Right atrium auricular region (tissue), 2 donors: ENCODE data around the gene CD101. TPM values are rescaled to one million over a fixed set of nuclear protein-coding genes. Genes with fewer than 3 reads are reported as not detected.
A peak's percentile ranks its signal among the peaks of the same experiment; 100 is the strongest.

ENCODE experiments used
- DNase-seq: peaks from one replicate; pipeline ENCODE4 v3.0.0-alpha.2; 2019; ENCODE audit warnings: low spot score
- H3K27ac ChIP-seq, 2 donors: fragments of 200-600 bp; sonication (generic); 1 replicate in 1 of 2; 2 replicates in 1 of 2; pipeline ENCODE4 v1.5.1; 2016 to 2019
- H3K27me3 ChIP-seq, 2 donors: fragments of 200-600 bp; sonication (generic); one replicate each; pipeline versions ENCODE4 v1.5.1 to v1.6.0; 2017 to 2019
- H3K36me3 ChIP-seq: fragments of 200-600 bp; sonication (generic); one replicate; pipeline ENCODE4 v1.5.1; 2016
- H3K4me1 ChIP-seq, 2 donors: fragments of 200-600 bp; sonication (generic); one replicate each; pipeline versions ENCODE4 v1.5.1 to v1.6.0; 2017 to 2019
- H3K4me3 ChIP-seq, 2 donors: fragments of 200-600 bp; sonication (generic); 1 replicate in 1 of 2; 2 replicates in 1 of 2; pipeline ENCODE4 v1.5.1; 2017 to 2019; ENCODE audit warnings: mild to moderate bottlenecking in 1 of 2, moderate library complexity in 1 of 2
- H3K9me3 ChIP-seq, 2 donors: fragments of 200-600 bp; sonication (generic); one replicate each; pipeline ENCODE4 v1.5.1; 2019
- total RNA-seq, 2 donors: library from RNA; depleted of rRNA; stranded (reverse); fragments of >200 nt; gene quantifications; one replicate each; pipeline ENCODE4 v1.1.0, GENCODE V29; 2016
- TF ChIP-seq, protein P1 (sequence below), 2 donors: fragments of 200-600 bp; sonication (generic); IDR thresholded peaks; one replicate each; pipeline ENCODE4 v1.5.1; 2019; ENCODE audit warnings: antibody characterized with exemption in 2 of 2

CD101 gene
- total RNA-seq, 2 donors from 2014 or later = 0.11 to 1.3 TPM

DNA sequence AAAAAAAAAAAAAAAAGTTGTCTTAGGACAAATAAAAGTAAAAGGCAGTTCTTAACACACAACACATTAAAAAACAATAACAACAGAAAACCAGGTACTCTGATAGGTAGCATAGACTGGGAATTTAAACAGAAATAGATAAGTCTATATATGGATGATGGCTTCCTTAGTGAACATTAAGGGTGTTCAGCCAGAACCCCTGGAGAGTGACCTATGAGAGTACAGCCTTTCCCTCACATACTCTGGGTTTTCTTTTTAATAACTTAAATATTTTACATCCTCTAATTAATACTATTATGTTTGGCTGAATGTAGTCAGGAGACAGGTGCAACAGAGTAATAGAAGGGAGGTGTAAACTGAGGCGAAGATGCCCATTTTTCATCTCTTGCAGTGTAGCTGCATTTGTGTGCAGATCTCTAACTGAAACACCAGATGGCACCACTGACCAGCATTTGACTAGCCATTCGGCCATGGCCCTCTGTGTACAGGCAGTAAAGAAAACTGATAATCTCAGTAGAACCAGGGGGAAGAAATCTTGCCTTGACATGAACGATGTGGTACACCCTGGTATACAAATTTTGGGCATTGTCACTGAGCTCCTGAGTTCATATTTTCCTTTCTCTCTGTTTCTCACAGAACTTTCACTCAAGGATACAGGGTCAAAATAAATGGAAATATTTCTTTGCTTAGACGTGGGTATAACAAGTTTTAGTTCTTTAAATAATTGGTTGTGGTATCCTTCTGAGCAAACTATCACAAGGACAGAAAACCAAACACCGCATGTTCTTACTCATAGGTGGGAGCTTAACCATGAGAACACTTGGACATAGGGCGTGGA, 66.2 kb downstream of the CD101 start:
- H3K27me3 ChIP-seq = no peaks in the 10 kb centered on the region
- no peaks in the 10 kb centered on the region for H3K9me3 ChIP-seq
- H3K36me3 ChIP-seq = no peaks in the 10 kb centered on the region
- TF ChIP-seq, protein P1, sequence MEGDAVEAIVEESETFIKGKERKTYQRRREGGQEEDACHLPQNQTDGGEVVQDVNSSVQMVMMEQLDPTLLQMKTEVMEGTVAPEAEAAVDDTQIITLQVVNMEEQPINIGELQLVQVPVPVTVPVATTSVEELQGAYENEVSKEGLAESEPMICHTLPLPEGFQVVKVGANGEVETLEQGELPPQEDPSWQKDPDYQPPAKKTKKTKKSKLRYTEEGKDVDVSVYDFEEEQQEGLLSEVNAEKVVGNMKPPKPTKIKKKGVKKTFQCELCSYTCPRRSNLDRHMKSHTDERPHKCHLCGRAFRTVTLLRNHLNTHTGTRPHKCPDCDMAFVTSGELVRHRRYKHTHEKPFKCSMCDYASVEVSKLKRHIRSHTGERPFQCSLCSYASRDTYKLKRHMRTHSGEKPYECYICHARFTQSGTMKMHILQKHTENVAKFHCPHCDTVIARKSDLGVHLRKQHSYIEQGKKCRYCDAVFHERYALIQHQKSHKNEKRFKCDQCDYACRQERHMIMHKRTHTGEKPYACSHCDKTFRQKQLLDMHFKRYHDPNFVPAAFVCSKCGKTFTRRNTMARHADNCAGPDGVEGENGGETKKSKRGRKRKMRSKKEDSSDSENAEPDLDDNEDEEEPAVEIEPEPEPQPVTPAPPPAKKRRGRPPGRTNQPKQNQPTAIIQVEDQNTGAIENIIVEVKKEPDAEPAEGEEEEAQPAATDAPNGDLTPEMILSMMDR (IDR thresholded peaks at IDR 0.05) = peak; percentile 27 to 84
- no peaks in the 10 kb centered on the region for H3K4me1 ChIP-seq
- DNase-seq = peak; percentile 67
- no peak overlapping the region for H3K4me3 ChIP-seq
- no peak overlapping the region for H3K27ac ChIP-seq

DNA sequence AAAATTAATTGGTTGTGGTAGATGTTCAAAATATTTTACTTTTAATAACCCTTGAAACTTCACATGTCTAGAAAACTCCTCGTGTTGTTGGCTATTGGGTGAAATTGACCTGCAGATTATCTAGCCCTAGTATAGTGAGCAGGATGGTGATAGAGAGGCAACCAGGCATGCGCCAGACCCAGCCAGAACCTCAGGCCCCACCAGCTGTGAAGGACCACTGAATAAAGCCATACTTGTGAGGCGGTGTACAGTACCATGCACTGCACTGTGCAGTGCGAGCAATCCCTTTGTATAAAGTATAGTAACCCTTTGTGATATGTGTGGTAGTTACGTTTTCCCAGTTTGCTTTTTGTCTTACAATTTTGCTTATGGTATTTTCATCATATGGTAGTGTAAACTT, 67.0 kb downstream of the CD101 start:
- Histone ChIP-seq H3K4me1 (no peaks in the 10 kb centered on the region), H3K27ac (no peak overlapping the region), H3K4me3 (no peak overlapping the region), H3K27me3 (no peaks in the 10 kb centered on the region), H3K9me3 (no peaks in the 10 kb centered on the region), H3K36me3 (no peaks in the 10 kb centered on the region)
- DNase-seq = no peak
- TF ChIP-seq, protein P1 (IDR thresholded peaks at IDR 0.05) = no peak

DNA sequence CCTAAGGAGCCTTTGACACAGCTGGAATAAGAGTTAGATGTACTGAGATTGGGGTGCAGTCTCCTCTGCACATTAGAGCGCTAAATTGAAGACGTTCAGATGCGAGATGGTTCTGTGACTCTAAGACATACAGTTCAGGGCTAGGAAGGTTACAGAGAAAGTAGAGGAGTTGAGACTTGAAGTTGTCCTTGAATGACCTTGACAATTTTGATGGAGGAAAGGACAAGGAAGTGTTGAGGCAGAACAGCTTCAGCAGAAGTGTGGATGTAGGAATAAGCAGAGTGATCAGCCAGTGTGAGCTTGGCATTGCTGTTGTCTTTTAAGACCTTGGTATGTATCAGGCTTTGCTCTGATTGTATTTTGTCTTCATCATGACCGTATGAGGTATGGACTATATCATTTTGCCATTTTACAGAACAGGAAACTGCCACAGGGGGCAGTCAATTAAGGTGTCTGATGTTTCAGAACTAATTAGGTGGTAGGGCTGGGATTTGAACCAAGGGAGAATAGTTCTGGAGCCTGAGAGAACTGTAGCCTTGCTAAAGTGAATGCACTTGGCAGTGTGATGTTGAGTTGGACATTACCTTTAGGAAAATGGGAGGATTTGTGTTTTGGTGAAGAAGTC, 67.8 kb downstream of the CD101 start:
- no peak overlapping the region for H3K4me3 ChIP-seq
- no peaks in the 10 kb centered on the region for H3K4me1 ChIP-seq
- no peaks in the 10 kb centered on the region for H3K27me3 ChIP-seq
- no peak for DNase-seq
- H3K36me3 ChIP-seq = peaks cover 1% of the 10 kb centered on the region
- TF ChIP-seq, protein P1 (IDR thresholded peaks at IDR 0.05) = no peak
- no peaks in the 10 kb centered on the region for H3K9me3 ChIP-seq
- no peak overlapping the region for H3K27ac ChIP-seq

DNA sequence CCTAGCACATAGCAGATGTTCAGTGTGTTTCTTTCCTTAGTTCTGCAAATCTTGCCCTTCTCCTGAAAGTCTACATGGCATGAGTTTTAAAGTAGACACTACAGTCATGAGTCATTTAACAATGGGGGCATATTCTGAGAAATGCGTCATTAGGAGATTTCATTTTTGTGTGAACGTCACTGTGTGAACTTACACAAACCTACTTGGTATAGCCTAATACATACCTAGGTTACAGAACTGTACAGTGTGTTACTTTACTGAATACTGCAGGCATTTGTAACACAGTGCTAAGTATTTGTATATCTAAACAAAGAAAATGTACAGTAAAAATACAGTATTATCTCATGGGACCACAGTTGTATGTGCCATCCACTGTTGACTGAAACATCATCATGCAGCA, 68.6 kb downstream of the CD101 start:
- TF ChIP-seq, protein P1 (IDR thresholded peaks at IDR 0.05) = no peak
- peaks cover 9% of the 10 kb centered on the region for H3K36me3 ChIP-seq

DNA sequence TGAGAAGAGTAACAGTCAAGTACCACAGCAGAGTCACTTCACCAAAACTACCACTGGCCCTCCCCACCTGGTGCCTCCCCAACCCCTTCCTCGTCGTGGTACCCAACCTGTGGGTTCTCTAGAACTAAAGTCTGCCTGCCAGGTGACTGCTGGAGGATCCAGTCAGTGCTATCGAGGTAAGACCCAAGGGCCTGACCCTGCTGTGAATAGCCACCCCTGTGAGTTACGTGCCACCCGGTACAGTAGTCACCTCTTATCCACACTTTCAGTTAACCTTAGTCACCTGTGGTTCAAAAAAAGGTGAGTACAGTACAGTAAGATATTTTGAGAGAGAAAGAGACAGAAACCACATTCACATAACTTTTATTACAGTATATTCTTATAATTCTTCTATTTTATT, 75.1 kb downstream of the CD101 start:
- H3K4me1 ChIP-seq = no peaks in the 10 kb centered on the region
- no peak overlapping the region for H3K27ac ChIP-seq
- no peaks in the 10 kb centered on the region for H3K9me3 ChIP-seq
- DNase-seq = no peak
- peaks cover 34% of the 10 kb centered on the region for H3K36me3 ChIP-seq
- TF ChIP-seq, protein P1 (IDR thresholded peaks at IDR 0.05) = no peak
- H3K4me3 ChIP-seq = no peak overlapping the region
- no peaks in the 10 kb centered on the region for H3K27me3 ChIP-seq

More for the DNA sequence above, 68.6 kb downstream of the CD101 start:
- H3K9me3 ChIP-seq = no peaks in the 10 kb centered on the region
- no peak overlapping the region for H3K4me3 ChIP-seq
- H3K27ac ChIP-seq = no peak overlapping the region
- H3K4me1 ChIP-seq = no peaks in the 10 kb centered on the region
- H3K27me3 ChIP-seq = no peaks in the 10 kb centered on the region
- no peak for DNase-seq
